HG02981 (cell line): Measurements from ENCODE around the gene TTC33.
"Not testable (repeated sequence)": the region's sequence is repeated elsewhere in the genome, so short reads cannot be mapped to it uniquely, and the experiment has no call there.

Source experiments
- ATAC-seq: cut with Tn5 transposase; IDR thresholded peaks from one replicate; pipeline ENCODE4 v1.9.1; 2021; ENCODE audit warnings: mild to moderate bottlenecking, moderate library complexity; ENCODE audit not compliant: unreplicated experiment

The TTC33 gene

GRCh38 chr5:40755407-40756365 lies at the start of gene TTC33:
TSS of gene TTC33 (minus strand) at chr5:40755961. CDS start at chr5:40747018, 8,943 bp downstream.
- ATAC-seq: peak; percentile 90

- ATAC-seq: no peak
Measured at GRCh38 chr5:40801771-40802562, 46.2 kb upstream of the TTC33 start.

- no peak for ATAC-seq
Measured at GRCh38 chr5:40799258-40799657, 43.5 kb upstream of the TTC33 start.

- ATAC-seq: no peak
Measured at GRCh38 chr5:40798801-40799210, 43.0 kb upstream of the TTC33 start.

- ATAC-seq: peak; percentile 98
Measured at GRCh38 chr5:40798012-40798800, 42.4 kb upstream of the TTC33 start, which contains the start of gene PRKAA1. TSS of gene PRKAA1 (minus strand) at chr5:40798374. CDS start at chr5:40798189, 185 bp downstream.

GRCh38 chr5:40797273-40798011 lies 41.7 kb upstream of the TTC33 start:
- ATAC-seq: peak; percentile 29

- no peak for ATAC-seq
Measured at GRCh38 chr5:40796487-40796889, 40.7 kb upstream of the TTC33 start.

GRCh38 chr5:40794877-40795276 lies 39.1 kb upstream of the TTC33 start:
- ATAC-seq: not testable (repeated sequence)

GRCh38 chr5:40794340-40794739 lies 38.6 kb upstream of the TTC33 start:
- ATAC-seq: not testable (repeated sequence)

GRCh38 chr5:40792691-40793090 lies 36.9 kb upstream of the TTC33 start:
- ATAC-seq: not testable (repeated sequence)

GRCh38 chr5:40791715-40792139 lies 36.0 kb upstream of the TTC33 start:
- ATAC-seq: no peak

GRCh38 chr5:40790947-40791593 lies 35.3 kb upstream of the TTC33 start:
- no peak for ATAC-seq

- not testable (repeated sequence) for ATAC-seq
Measured at GRCh38 chr5:40788941-40789340, 33.2 kb upstream of the TTC33 start.

- no peak for ATAC-seq
Measured at GRCh38 chr5:40787986-40788385, 32.2 kb upstream of the TTC33 start.

GRCh38 chr5:40786664-40787063 lies 30.9 kb upstream of the TTC33 start:
- not testable (repeated sequence) for ATAC-seq

- no peak for ATAC-seq
Measured at GRCh38 chr5:40784916-40785315, 29.2 kb upstream of the TTC33 start.

GRCh38 chr5:40784027-40784653 lies 28.4 kb upstream of the TTC33 start:
- ATAC-seq: no peak

GRCh38 chr5:40781843-40782409 lies 26.2 kb upstream of the TTC33 start:
- no peak for ATAC-seq

- no peak for ATAC-seq
Measured at GRCh38 chr5:40780858-40781257, 25.1 kb upstream of the TTC33 start.
